Endothelial cell (in vitro differentiated cells): ENCODE results near the gene OPN4. TPM values are rescaled to one million over a fixed set of nuclear protein-coding genes. Genes with fewer than 3 reads are reported as not detected.

ENCODE experiments used
- DNase-seq: peaks from one replicate; pipeline ENCODE4 v3.0.0; 2021; ENCODE audit warnings: low spot score
- H3K27ac Mint-ChIP-seq: one replicate; pipeline ENCODE4 v1.8.0; 2021; ENCODE audit warnings: mixed read lengths, inconsistent platforms; ENCODE audit not compliant: unreplicated experiment
- H3K27me3 Mint-ChIP-seq: one replicate; pipeline ENCODE4 v1.8.0; 2021; ENCODE audit warnings: mild to moderate bottlenecking, moderate library complexity, mixed read lengths, inconsistent platforms; ENCODE audit not compliant: unreplicated experiment
- H3K36me3 Mint-ChIP-seq: one replicate; pipeline ENCODE4 v1.8.0; 2021; ENCODE audit warnings: mild to moderate bottlenecking, low read depth, mixed read lengths, inconsistent platforms; ENCODE audit not compliant: unreplicated experiment
- H3K4me1 Mint-ChIP-seq: one replicate; pipeline ENCODE4 v1.8.0; 2021; ENCODE audit warnings: mild to moderate bottlenecking, mixed read lengths, inconsistent platforms; ENCODE audit not compliant: unreplicated experiment
- H3K4me3 Mint-ChIP-seq: one replicate; pipeline ENCODE4 v1.8.0; 2021; ENCODE audit warnings: mild to moderate bottlenecking, mixed read lengths, inconsistent platforms; ENCODE audit not compliant: unreplicated experiment
- H3K9me3 Mint-ChIP-seq: one replicate; pipeline ENCODE4 v1.8.0; 2021; ENCODE audit warnings: mixed read lengths, inconsistent platforms; ENCODE audit not compliant: unreplicated experiment
- total RNA-seq: library from RNA; stranded (reverse); fragmentation: NEBNext Ultra II Directional; extraction: Animal tissue kit (Norgen Biotek cat#: 25700); gene quantifications from one replicate; pipeline ENCODE4 v1.2.1, GENCODE V29; 2021; ENCODE audit not compliant: unreplicated experiment
- TF ChIP-seq, protein P1 (sequence below): fragments of 200-600 bp; sonication (generic); IDR thresholded peaks from one replicate; pipeline ENCODE4 v1.5.0; 2021; ENCODE audit warnings: antibody characterized with exemption; ENCODE audit not compliant: unreplicated experiment

Gene OPN4
- total RNA-seq, 1 donor from 2014 or later, result not detected

DNA sequence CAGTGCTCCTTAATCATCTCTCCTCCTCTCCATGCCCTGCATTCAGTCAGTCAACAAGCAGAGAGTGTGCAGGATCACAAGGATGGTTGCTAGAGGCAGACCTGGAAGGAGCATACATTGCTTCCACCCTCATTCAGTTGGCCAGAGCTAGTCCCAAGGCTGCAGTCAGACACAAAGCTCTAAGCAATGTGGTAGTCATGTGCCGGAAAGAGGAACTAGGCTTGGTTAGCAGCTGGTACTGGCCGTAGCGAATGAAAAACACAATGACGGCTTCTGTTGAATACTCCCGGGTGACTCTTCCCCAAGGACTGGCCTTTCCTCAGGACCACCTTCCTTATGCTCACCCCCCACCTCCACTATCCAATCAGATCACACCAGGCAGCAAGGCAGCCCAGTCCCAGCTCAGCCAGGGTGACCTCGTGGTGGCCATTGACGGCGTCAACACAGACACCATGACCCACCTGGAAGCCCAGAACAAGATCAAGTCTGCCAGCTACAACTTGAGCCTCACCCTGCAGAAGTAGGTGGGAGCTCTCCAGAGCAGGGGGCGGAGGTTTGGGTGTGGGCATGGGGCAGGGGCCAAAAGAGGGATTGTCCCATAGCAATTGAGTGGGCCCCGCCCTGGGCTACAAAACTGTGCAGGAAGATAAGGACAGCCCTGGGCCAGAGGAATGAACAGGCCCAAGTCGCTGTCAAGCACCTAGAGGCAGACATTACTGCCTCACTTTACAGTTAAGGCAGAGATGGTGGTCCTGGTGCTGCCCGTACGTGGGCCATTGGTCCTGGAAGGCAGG is 24.8 kb downstream of the OPN4 start:
- no peaks in the 10 kb centered on the region for H3K36me3 Mint-ChIP-seq
- no peaks in the 10 kb centered on the region for H3K9me3 Mint-ChIP-seq
- no peak for DNase-seq
- peaks cover 5% of the 10 kb centered on the region for H3K27me3 Mint-ChIP-seq
- H3K4me3 Mint-ChIP-seq, result no peak overlapping the region
- TF ChIP-seq, protein P1, sequence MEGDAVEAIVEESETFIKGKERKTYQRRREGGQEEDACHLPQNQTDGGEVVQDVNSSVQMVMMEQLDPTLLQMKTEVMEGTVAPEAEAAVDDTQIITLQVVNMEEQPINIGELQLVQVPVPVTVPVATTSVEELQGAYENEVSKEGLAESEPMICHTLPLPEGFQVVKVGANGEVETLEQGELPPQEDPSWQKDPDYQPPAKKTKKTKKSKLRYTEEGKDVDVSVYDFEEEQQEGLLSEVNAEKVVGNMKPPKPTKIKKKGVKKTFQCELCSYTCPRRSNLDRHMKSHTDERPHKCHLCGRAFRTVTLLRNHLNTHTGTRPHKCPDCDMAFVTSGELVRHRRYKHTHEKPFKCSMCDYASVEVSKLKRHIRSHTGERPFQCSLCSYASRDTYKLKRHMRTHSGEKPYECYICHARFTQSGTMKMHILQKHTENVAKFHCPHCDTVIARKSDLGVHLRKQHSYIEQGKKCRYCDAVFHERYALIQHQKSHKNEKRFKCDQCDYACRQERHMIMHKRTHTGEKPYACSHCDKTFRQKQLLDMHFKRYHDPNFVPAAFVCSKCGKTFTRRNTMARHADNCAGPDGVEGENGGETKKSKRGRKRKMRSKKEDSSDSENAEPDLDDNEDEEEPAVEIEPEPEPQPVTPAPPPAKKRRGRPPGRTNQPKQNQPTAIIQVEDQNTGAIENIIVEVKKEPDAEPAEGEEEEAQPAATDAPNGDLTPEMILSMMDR, result no peak
- H3K4me1 Mint-ChIP-seq, result peaks cover 3% of the 10 kb centered on the region
- no peak overlapping the region for H3K27ac Mint-ChIP-seq

DNA sequence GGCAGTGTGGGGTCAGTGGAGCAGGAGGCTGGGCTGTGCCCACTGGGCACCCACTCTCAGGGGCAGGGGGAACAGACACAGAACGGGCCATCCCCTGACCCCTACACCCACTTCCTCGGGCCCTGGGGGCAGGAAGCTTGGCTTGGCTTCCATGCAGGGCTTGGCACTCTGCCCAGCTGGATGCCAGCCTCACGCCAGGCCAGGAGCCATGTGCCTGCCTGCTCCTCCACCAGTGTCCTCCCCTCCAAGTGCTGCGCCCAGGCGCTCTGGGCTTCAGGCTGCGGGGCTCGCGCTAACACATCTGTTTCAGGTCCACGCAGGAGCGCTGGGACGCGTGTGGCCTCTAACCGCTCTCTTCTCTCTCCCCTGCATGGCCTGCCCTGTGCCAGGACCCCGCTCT is 26.7 kb downstream of the OPN4 start:
- no peaks in the 10 kb centered on the region for H3K9me3 Mint-ChIP-seq
- no peaks in the 10 kb centered on the region for H3K36me3 Mint-ChIP-seq
- TF ChIP-seq, protein P1, result no peak
- H3K27ac Mint-ChIP-seq, result no peak overlapping the region
- no peak overlapping the region for H3K4me3 Mint-ChIP-seq
- DNase-seq, result no peak
- peaks cover 8% of the 10 kb centered on the region for H3K27me3 Mint-ChIP-seq
- H3K4me1 Mint-ChIP-seq, result no peaks in the 10 kb centered on the region

DNA sequence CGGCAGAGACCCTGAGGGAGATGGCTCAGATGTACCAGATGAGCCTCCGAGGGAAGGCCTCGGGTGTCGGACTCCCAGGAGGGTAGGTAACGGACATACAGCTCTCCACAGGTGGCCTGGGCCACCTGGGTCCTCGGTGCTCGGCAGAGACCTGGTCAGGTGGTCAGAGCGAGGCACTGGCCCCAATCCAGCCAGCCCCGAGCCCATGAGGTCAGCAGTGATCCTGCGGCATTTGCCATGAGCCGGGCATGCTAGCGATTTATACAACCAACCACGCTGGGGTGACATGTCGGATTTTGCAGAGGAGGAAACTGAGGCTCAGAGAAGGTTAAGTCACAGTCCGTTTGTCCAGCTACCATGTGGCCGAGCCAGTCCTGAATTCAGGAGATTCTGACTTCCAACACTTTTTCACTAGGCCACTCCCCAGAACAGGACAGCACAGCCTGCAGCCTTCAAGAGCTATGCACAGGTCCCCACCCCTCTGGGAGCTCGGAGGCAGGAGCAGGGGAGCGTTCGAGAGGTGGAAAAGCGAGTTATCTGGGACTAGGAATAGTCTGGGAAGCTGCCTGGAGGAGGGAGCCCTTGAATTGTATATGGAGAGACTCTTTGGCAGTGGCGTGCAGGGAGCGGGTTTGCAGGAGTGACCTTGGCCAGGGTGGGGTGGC is 27.5 kb downstream of the OPN4 start:
- H3K4me1 Mint-ChIP-seq, result no peaks in the 10 kb centered on the region
- no peak overlapping the region for H3K27ac Mint-ChIP-seq
- no peak for DNase-seq
- no peaks in the 10 kb centered on the region for H3K9me3 Mint-ChIP-seq
- H3K36me3 Mint-ChIP-seq, result no peaks in the 10 kb centered on the region
- no peak overlapping the region for H3K4me3 Mint-ChIP-seq
- TF ChIP-seq, protein P1, result no peak
- peaks cover 8% of the 10 kb centered on the region for H3K27me3 Mint-ChIP-seq

DNA sequence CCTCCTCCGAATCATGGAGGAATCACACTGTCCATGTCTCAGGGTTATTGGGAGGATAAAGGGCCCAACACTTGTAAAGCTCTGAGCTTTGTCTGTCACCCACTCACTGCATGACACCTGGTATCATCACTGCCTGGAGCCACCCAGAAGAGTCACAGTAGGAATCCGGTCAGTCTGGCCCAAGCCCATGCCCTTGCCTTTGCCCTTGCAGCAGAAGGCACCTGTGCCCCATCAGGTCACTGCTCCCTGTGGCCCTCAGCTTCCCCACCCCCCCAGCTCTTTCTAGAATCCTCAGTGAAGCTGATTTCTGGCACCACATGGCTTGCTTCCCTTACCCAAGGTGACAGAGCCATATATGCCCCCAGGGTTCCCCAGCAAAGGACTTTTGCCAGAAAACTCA is 28.3 kb downstream of the OPN4 start:
- Mint-ChIP-seq H3K4me3 (no peak overlapping the region), H3K36me3 (no peaks in the 10 kb centered on the region), H3K4me1 (no peaks in the 10 kb centered on the region)

More for the DNA sequence above, 28.3 kb downstream of the OPN4 start:
- TF ChIP-seq, protein P1, result no peak
- H3K27me3 Mint-ChIP-seq, result peaks cover 8% of the 10 kb centered on the region
- no peak for DNase-seq
- no peaks in the 10 kb centered on the region for H3K9me3 Mint-ChIP-seq
- H3K27ac Mint-ChIP-seq, result no peak overlapping the region
